Panc1 (cell line): ENCODE data around the gene CBL. TPM values are rescaled to one million over a fixed set of nuclear protein-coding genes. Genes with fewer than 3 reads are reported as not detected.
A peak's percentile ranks its signal among the peaks of the same experiment; 100 is the strongest.
"Not testable (repeated sequence)": the region's sequence is repeated elsewhere in the genome, so short reads cannot be mapped to it uniquely, and the experiment has no call there.

Source experiments
- ATAC-seq: fragments of 200-7000 bp; cut with Tn5 transposase; 2 replicates; pipeline ENCODE4 v1.9.1; 2020; ENCODE audit warnings: mild to moderate bottlenecking, moderate library complexity
- BruUV-seq: library from RNA; stranded (reverse); fragments of 400-500 nt; replicated peaks from 2 replicates; lab custom pipeline; 2021; lab: Mats Ljungman, UMichigan
- CTCF ChIA-PET: fragments of 300-600 bp; sonication (Branson Sonifier 250); formaldehyde crosslinking; loops from one replicate; lab custom pipeline; 2022; ENCODE audit warnings: antibody characterized with exemption; lab: Charles Lee
- POLR2A ChIA-PET: fragments of 300-600 bp; sonication (Branson Sonifier 250); formaldehyde crosslinking; loops from one replicate; lab custom pipeline; 2022; ENCODE audit warnings: antibody characterized with exemption; lab: Charles Lee
- DNase-seq: peaks from one replicate; pipeline ENCODE4 v3.0.0-alpha.2; 2010; ENCODE audit warnings: low read depth, low spot score
- H3K27ac ChIP-seq: 2 replicates; pipeline ENCODE4 v1.5.1; 2011; ENCODE audit warnings: mild to moderate bottlenecking, low read length, inconsistent platforms
- H3K27me3 ChIP-seq: fragments of 200-500 bp; sonication (Bioruptor generic); 2 replicates; pipeline ENCODE4 v1.6.0; 2014; ENCODE audit warnings: low read length, inconsistent platforms; ENCODE audit not compliant: control insufficient read depth, insufficient read depth
- H3K36me3 ChIP-seq: fragments of 200-500 bp; sonication (Bioruptor generic); 2 replicates; pipeline ENCODE4 v1.5.1; 2014; ENCODE audit warnings: inconsistent platforms, mild to moderate bottlenecking, low read length, moderate library complexity; ENCODE audit not compliant: control insufficient read depth, insufficient read depth
- H3K4me1 ChIP-seq: 2 replicates; pipeline ENCODE4 v1.5.1; 2011; ENCODE audit warnings: inconsistent platforms, mild to moderate bottlenecking, low read length, moderate library complexity; ENCODE audit not compliant: control insufficient read depth, insufficient read depth
- H3K4me3 ChIP-seq, 2 experiments: 2 replicates each; pipeline ENCODE4 v1.5.1; 2011 to 2012; ENCODE audit warnings: low read depth in 2 of 2, low read length in 2 of 2, mild to moderate bottlenecking in 2 of 2, inconsistent platforms in 1 of 2, moderate library complexity in 1 of 2
- H3K9me3 ChIP-seq: fragments of 200-500 bp; sonication (Bioruptor generic); 2 replicates; pipeline ENCODE4 v1.5.1; 2014; ENCODE audit warnings: low read depth, mild to moderate bottlenecking, inconsistent platforms, low read length, moderate library complexity; ENCODE audit not compliant: control insufficient read depth, insufficient read depth
- CTCF ChIP-seq: fragments of 450-650 bp; IDR thresholded peaks from 2 replicates; pipeline ENCODE4 v1.5.1; 2017; ENCODE audit warnings: mild to moderate bottlenecking
- POLR2AphosphoS5 ChIP-seq: IDR thresholded peaks from 2 replicates; pipeline ENCODE4 v1.6.1; 2012; ENCODE audit warnings: mild to moderate bottlenecking, low read depth, low read length, moderate library complexity
- REST ChIP-seq, 2 experiments: IDR thresholded peaks; 2 replicates each; pipeline ENCODE4 v1.6.1; 2011 to 2012; ENCODE audit warnings: low read depth in 2 of 2, control low read depth in 1 of 2, low read length in 1 of 2, mild to moderate bottlenecking in 1 of 2, moderate library complexity in 1 of 2; ENCODE audit not compliant: insufficient read depth in 1 of 2
- SIN3A ChIP-seq: IDR thresholded peaks from 2 replicates; pipeline ENCODE4 v1.6.1; 2012; ENCODE audit warnings: low read depth, mild to moderate bottlenecking, low read length, moderate library complexity, borderline replicate concordance; ENCODE audit not compliant: insufficient read depth
- TCF7L2 ChIP-seq: IDR thresholded peaks from 2 replicates; pipeline ENCODE4 v1.6.1; 2011; ENCODE audit warnings: mild to moderate bottlenecking, low read depth, low read length, inconsistent platforms
- in situ Hi-C: cut with HindIII; loops from 2 replicates; pipeline ENCODE4 v1.10.0; 2016; ENCODE audit warnings: low sequenced_read_pairs, low pct_unique_long_range_greater_than_20kb
- intact Hi-C: fragments of 100-400 bp; cut with micrococcal nuclease; formaldehyde crosslinking; loops from one replicate; pipeline ENCODE4 v1.10.0; 2022; ENCODE audit not compliant: unreplicated experiment
- total RNA-seq: library from RNA; stranded (reverse); gene quantifications from one replicate; pipeline ENCODE4 v1.2.1, GENCODE V29; 2021; ENCODE audit not compliant: unreplicated experiment

CBL gene
- total RNA-seq, 1 experiment from 2014 or later, result 69.9 TPM

GRCh38 chr11:119166368-119167076 is 39.6 kb upstream of the CBL start:
- H3K27me3 ChIP-seq, result no peaks in the 10 kb centered on the region
- no peaks in the 10 kb centered on the region for H3K9me3 ChIP-seq
- BruUV-seq, result no TSS peak
- DNase-seq (peak; percentile 30), ATAC-seq (no peak)
- ChIA-PET CTCF (no interaction called here), POLR2A (interaction anchor here (0.7 kb wide), 1 partner anchor 20 kb away, joined by 3 read pairs; no protein-coding TSS in a partner anchor)
- intact Hi-C loops, result no loop called here
- TF ChIP-seq POLR2AphosphoS5, result no peak
- TF ChIP-seq REST (IDR thresholded peaks at IDR 0.05; ENCODE audit: insufficient read depth in 1 of 2, low read depth in 2 of 2, low read length in 1 of 2), result no peak
- no peak for TF ChIP-seq CTCF
- TF ChIP-seq SIN3A, result no peak
- no peak for TF ChIP-seq TCF7L2
- H3K4me1 ChIP-seq, result peaks cover 14% of the 10 kb centered on the region
- in situ Hi-C loops, result no loop called here
- H3K36me3 ChIP-seq, result no peaks in the 10 kb centered on the region
- no peak overlapping the region for H3K4me3 ChIP-seq
- H3K27ac ChIP-seq, result no peak overlapping the region

- H3K4me1 ChIP-seq, result peaks cover 14% of the 10 kb centered on the region
- ATAC-seq, H3K27ac ChIP-seq, DNase-seq, BruUV-seq, H3K27me3 ChIP-seq, in situ Hi-C loops, H3K36me3 ChIP-seq, intact Hi-C loops, H3K9me3 ChIP-seq, H3K4me3 ChIP-seq: not testable (repeated sequence)
- ChIA-PET CTCF (interaction anchor here (0.6 kb wide), 1 partner anchor 21 kb away, joined by 4 read pairs; no protein-coding TSS in a partner anchor), POLR2A (interaction anchor here (0.7 kb wide), 1 partner anchor 20 kb away, joined by 3 read pairs; no protein-coding TSS in a partner anchor)
These were observed 39.1 kb upstream of the CBL start for GRCh38 chr11:119167077-119167458.

- BruUV-seq, result no TSS peak
- no peak for DNase-seq
- no peak for ATAC-seq
- TF ChIP-seq CTCF (no peak), TCF7L2 (no peak), POLR2AphosphoS5 (no peak), SIN3A (no peak), REST (IDR thresholded peaks at IDR 0.05; ENCODE audit: insufficient read depth in 1 of 2, low read depth in 2 of 2, low read length in 1 of 2) (no peak)
- intact Hi-C loops, result no loop called here
- in situ Hi-C loops, result no loop called here
- H3K4me1 ChIP-seq, result peaks cover 14% of the 10 kb centered on the region
- H3K4me3 ChIP-seq, result no peak overlapping the region
- no peaks in the 10 kb centered on the region for H3K9me3 ChIP-seq
- peak overlapping the region; percentile 80; the same call in 1 of the 2 replicates for H3K27ac ChIP-seq
- no peaks in the 10 kb centered on the region for H3K27me3 ChIP-seq
- no peaks in the 10 kb centered on the region for H3K36me3 ChIP-seq
- ChIA-PET CTCF (no interaction called here), POLR2A (interaction anchor here (0.6 kb wide), 1 partner anchor 20 kb away, joined by 3 read pairs; no protein-coding TSS in a partner anchor)
These were observed 38.2 kb upstream of the CBL start for GRCh38 chr11:119167933-119168332.
